Liver (tissue), 9 donors: Measurements from ENCODE around the gene CAGE1. TPM values are rescaled to one million over a fixed set of nuclear protein-coding genes. Genes with fewer than 3 reads are reported as not detected.
A peak's percentile ranks its signal among the peaks of the same experiment; 100 is the strongest.

Experiments used
- DNase-seq: peaks from one replicate; pipeline ENCODE4 v3.0.0-alpha.2; 2017; ENCODE audit warnings: low spot score
- H3K27ac ChIP-seq, 2 donors: one replicate each; pipeline ENCODE4 v1.7.0; 2013; ENCODE audit warnings: inconsistent platforms in 2 of 2, low read length in 2 of 2, control low read depth in 1 of 2, low read depth in 1 of 2, mild to moderate bottlenecking in 1 of 2
- H3K27me3 ChIP-seq, 4 donors: one replicate each; pipeline versions ENCODE4 v1.6.1 to v1.7.0; 2013; ENCODE audit warnings: low read length in 3 of 4, inconsistent platforms in 1 of 4, mild to moderate bottlenecking in 1 of 4, moderate library complexity in 1 of 4; ENCODE audit not compliant: control insufficient read depth in 4 of 4, insufficient read depth in 4 of 4
- H3K36me3 ChIP-seq, 4 donors: one replicate each; pipeline versions ENCODE4 v1.6.1 to v1.7.0; 2013; ENCODE audit warnings: low read length in 3 of 4, mild to moderate bottlenecking in 3 of 4, low read depth in 1 of 4, moderate library complexity in 1 of 4; ENCODE audit not compliant: control insufficient read depth in 4 of 4, insufficient read depth in 3 of 4
- H3K4me1 ChIP-seq, 4 donors: one replicate each; pipeline versions ENCODE4 v1.6.1 to v1.7.0; 2013; ENCODE audit warnings: low read length in 3 of 4, mild to moderate bottlenecking in 3 of 4, moderate library complexity in 1 of 4; ENCODE audit not compliant: control insufficient read depth in 4 of 4, insufficient read depth in 4 of 4
- H3K4me3 ChIP-seq, 3 donors: one replicate each; pipeline versions ENCODE4 v1.6.1 to v1.7.0; 2013; ENCODE audit warnings: low read length in 3 of 3, control low read depth in 1 of 3, low read depth in 1 of 3, mild to moderate bottlenecking in 1 of 3
- H3K9ac ChIP-seq, 2 donors: one replicate each; pipeline ENCODE4 v1.7.0; 2013; ENCODE audit warnings: low read length in 2 of 2, mild to moderate bottlenecking in 2 of 2, moderate library complexity in 2 of 2, control low read depth in 1 of 2, low read depth in 1 of 2
- H3K9me3 ChIP-seq, 4 donors: one replicate each; pipeline versions ENCODE4 v1.6.1 to v1.7.0; 2013; ENCODE audit warnings: low read length in 3 of 4; ENCODE audit not compliant: control insufficient read depth in 4 of 4
- EGR1 ChIP-seq, 2 donors: IDR thresholded peaks; 2 replicates each; pipeline ENCODE4 v1.6.1; 2016 to 2018; ENCODE audit warnings: antibody characterized with exemption in 2 of 2, low read depth in 2 of 2
- FOXA1 ChIP-seq: IDR thresholded peaks from 2 replicates; pipeline ENCODE4 v1.6.1; 2016; ENCODE audit warnings: antibody characterized with exemption
- GABPA ChIP-seq, 2 donors: IDR thresholded peaks in 1 of 2; conservative IDR thresholded peaks in 1 of 2; 2 replicates each; pipeline ENCODE4 v1.6.1; 2016; ENCODE audit warnings: antibody characterized with exemption in 2 of 2, mild to moderate bottlenecking in 1 of 2, moderate library complexity in 1 of 2
- HNF4A ChIP-seq, 2 donors: conservative IDR thresholded peaks; 2 replicates each; pipeline ENCODE4 v1.6.1; 2016; ENCODE audit warnings: antibody characterized with exemption in 2 of 2, mild to moderate bottlenecking in 2 of 2
- HNF4G ChIP-seq: IDR thresholded peaks from 2 replicates; pipeline ENCODE4 v1.6.1; 2016; ENCODE audit warnings: antibody characterized with exemption
- MAX ChIP-seq: IDR thresholded peaks from 2 replicates; pipeline ENCODE4 v1.6.1; 2016; ENCODE audit warnings: antibody characterized with exemption
- RAD21 ChIP-seq, 2 donors: IDR thresholded peaks; 2 replicates each; pipeline ENCODE4 v1.6.1; 2016; ENCODE audit warnings: antibody characterized with exemption in 2 of 2, mild to moderate bottlenecking in 2 of 2
- RXRA ChIP-seq, 2 donors: IDR thresholded peaks; 2 replicates each; pipeline ENCODE4 v1.6.1; 2017 to 2018; ENCODE audit warnings: antibody characterized with exemption in 2 of 2, mild to moderate bottlenecking in 1 of 2
- SP1 ChIP-seq: IDR thresholded peaks from 2 replicates; pipeline ENCODE4 v1.6.1; 2018; ENCODE audit warnings: antibody characterized with exemption, mild to moderate bottlenecking
- TAF1 ChIP-seq: conservative IDR thresholded peaks from 2 replicates; pipeline ENCODE4 v1.6.1; 2016; ENCODE audit warnings: antibody characterized with exemption, mild to moderate bottlenecking
- YY1 ChIP-seq: IDR thresholded peaks from 2 replicates; pipeline ENCODE4 v1.6.1; 2016; ENCODE audit warnings: antibody characterized with exemption, mild to moderate bottlenecking
- WGBS: extraction: QIAGEN DNeasy Blood & Tissue Kit; methylation state at CpG from one replicate; pipeline ENCODE4 v1.1.7; 2013; 5-methylcytosine and 5-hydroxymethylcytosine counted together
- polyA plus RNA-seq, 2 donors: library from polyadenylated mRNA; stranded (reverse) in 1 of 2; unstranded in 1 of 2; fragments of 200-250 nt in 1 of 2; fragments of >200 nt in 1 of 2; fragmentation: Nextera tagmentation in 1 of 2; extraction: Ambion mirVana in 1 of 2; gene quantifications; one replicate each; pipeline versions ENCODE4 v1.2.1 to v1.2.3, GENCODE V29; 2013 to 2015
- total RNA-seq, 2 donors: library from RNA; depleted of rRNA; stranded (reverse); fragments of >200 nt; gene quantifications; one replicate each; pipeline ENCODE4 v1.2.3, GENCODE V29; 2014
- TF ChIP-seq, protein P1 (sequence below): IDR thresholded peaks from 2 replicates; pipeline ENCODE4 v1.6.1; 2016; ENCODE audit warnings: antibody characterized with exemption
- TF ChIP-seq, protein P2 (sequence below): IDR thresholded peaks from 2 replicates; pipeline ENCODE4 v1.6.1; 2016; ENCODE audit warnings: antibody characterized with exemption
- TF ChIP-seq, protein P3 (sequence below): IDR thresholded peaks from 2 replicates; pipeline ENCODE4 v1.6.1; 2016; ENCODE audit warnings: antibody characterized with exemption, mild to moderate bottlenecking
- donor health status: healthy.
- donor health status: healthy.
- donor health status: healthy.
- donor health status: healthy.
- donor health status: healthy.

Gene CAGE1
- total and polyA plus RNA-seq, 4 donors: 0.08 TPM; not detected in 3

- TF ChIP-seq RAD21 (IDR thresholded peaks at IDR 0.05): peak in 1 of 2 donors; percentile 38
- TF ChIP-seq, protein P1, sequence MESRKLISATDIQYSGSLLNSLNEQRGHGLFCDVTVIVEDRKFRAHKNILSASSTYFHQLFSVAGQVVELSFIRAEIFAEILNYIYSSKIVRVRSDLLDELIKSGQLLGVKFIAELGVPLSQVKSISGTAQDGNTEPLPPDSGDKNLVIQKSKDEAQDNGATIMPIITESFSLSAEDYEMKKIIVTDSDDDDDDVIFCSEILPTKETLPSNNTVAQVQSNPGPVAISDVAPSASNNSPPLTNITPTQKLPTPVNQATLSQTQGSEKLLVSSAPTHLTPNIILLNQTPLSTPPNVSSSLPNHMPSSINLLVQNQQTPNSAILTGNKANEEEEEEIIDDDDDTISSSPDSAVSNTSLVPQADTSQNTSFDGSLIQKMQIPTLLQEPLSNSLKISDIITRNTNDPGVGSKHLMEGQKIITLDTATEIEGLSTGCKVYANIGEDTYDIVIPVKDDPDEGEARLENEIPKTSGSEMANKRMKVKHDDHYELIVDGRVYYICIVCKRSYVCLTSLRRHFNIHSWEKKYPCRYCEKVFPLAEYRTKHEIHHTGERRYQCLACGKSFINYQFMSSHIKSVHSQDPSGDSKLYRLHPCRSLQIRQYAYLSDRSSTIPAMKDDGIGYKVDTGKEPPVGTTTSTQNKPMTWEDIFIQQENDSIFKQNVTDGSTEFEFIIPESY: no peak
- WGBS: 2% methylated on average over 14 of the region's 14 CpGs
- no peaks in the 10 kb centered on the region for H3K9me3 ChIP-seq
- H3K27me3 ChIP-seq: no peaks in the 10 kb centered on the region
- H3K4me1 ChIP-seq: peaks cover 6 to 18% (median 14%) of the 10 kb centered on the region in 4 donors
- peak overlapping the region; percentile 84 to 94 for H3K9ac ChIP-seq
- peaks cover 0 to 8% (median 7%) of the 10 kb centered on the region in 4 donors for H3K36me3 ChIP-seq
- DNase-seq: no peak
- peak overlapping the region; percentile 71 to 98 (median 83) for H3K4me3 ChIP-seq
- peak overlapping the region; percentile 87 to 89 for H3K27ac ChIP-seq
Measured at GRCh38 chr6:7390226-7390878, 810 bp upstream of the CAGE1 start.

- peaks cover 6 to 18% (median 14%) of the 10 kb centered on the region in 4 donors for H3K4me1 ChIP-seq
- peaks cover 0 to 7% (median 2%) of the 10 kb centered on the region in 4 donors for H3K36me3 ChIP-seq
- DNase-seq: no peak
- peak overlapping the region; percentile 87 to 89 for H3K27ac ChIP-seq
- WGBS: under 1% methylated on average over 11 of the region's 11 CpGs
- peak overlapping the region; percentile 77 to 84 for H3K9ac ChIP-seq
- no peaks in the 10 kb centered on the region for H3K27me3 ChIP-seq
- peak overlapping the region; percentile 71 to 98 (median 83) for H3K4me3 ChIP-seq
- TF ChIP-seq, protein P1: no peak
- TF ChIP-seq RAD21 (IDR thresholded peaks at IDR 0.05): no peak
- TF ChIP-seq YY1: no peak
- TF ChIP-seq GABPA (IDR thresholded peaks at IDR 0.05 in 1 of 2, conservative IDR thresholded peaks at IDR 0.05 in 1 of 2): no peak
- no peak for TF ChIP-seq HNF4G
- no peak for TF ChIP-seq MAX
- TF ChIP-seq SP1: no peak
- TF ChIP-seq, protein P2, sequence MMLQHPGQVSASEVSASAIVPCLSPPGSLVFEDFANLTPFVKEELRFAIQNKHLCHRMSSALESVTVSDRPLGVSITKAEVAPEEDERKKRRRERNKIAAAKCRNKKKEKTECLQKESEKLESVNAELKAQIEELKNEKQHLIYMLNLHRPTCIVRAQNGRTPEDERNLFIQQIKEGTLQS: no peak
- no peak for TF ChIP-seq FOXA1
- no peak for TF ChIP-seq RXRA (IDR thresholded peaks at IDR 0.05)
- TF ChIP-seq EGR1 (IDR thresholded peaks at IDR 0.05; ENCODE audit: low read depth in 2 of 2): no peak
- TF ChIP-seq TAF1: no peak
- H3K9me3 ChIP-seq: no peaks in the 10 kb centered on the region
Measured at GRCh38 chr6:7389162-7389450, 436 bp downstream of the CAGE1 start.

- H3K36me3 ChIP-seq: no peaks in the 10 kb centered on the region
- H3K4me1 ChIP-seq: no peaks in the 10 kb centered on the region
- TF ChIP-seq RXRA (IDR thresholded peaks at IDR 0.05) (no peak), GABPA (IDR thresholded peaks at IDR 0.05 in 1 of 2, conservative IDR thresholded peaks at IDR 0.05 in 1 of 2) (no peak), HNF4A (conservative IDR thresholded peaks at IDR 0.05) (no peak)
- TF ChIP-seq, protein P3, sequence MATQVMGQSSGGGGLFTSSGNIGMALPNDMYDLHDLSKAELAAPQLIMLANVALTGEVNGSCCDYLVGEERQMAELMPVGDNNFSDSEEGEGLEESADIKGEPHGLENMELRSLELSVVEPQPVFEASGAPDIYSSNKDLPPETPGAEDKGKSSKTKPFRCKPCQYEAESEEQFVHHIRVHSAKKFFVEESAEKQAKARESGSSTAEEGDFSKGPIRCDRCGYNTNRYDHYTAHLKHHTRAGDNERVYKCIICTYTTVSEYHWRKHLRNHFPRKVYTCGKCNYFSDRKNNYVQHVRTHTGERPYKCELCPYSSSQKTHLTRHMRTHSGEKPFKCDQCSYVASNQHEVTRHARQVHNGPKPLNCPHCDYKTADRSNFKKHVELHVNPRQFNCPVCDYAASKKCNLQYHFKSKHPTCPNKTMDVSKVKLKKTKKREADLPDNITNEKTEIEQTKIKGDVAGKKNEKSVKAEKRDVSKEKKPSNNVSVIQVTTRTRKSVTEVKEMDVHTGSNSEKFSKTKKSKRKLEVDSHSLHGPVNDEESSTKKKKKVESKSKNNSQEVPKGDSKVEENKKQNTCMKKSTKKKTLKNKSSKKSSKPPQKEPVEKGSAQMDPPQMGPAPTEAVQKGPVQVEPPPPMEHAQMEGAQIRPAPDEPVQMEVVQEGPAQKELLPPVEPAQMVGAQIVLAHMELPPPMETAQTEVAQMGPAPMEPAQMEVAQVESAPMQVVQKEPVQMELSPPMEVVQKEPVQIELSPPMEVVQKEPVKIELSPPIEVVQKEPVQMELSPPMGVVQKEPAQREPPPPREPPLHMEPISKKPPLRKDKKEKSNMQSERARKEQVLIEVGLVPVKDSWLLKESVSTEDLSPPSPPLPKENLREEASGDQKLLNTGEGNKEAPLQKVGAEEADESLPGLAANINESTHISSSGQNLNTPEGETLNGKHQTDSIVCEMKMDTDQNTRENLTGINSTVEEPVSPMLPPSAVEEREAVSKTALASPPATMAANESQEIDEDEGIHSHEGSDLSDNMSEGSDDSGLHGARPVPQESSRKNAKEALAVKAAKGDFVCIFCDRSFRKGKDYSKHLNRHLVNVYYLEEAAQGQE: no peak
- H3K27ac ChIP-seq: no peak overlapping the region
- WGBS: 46% methylated on average over 1 of the region's 1 CpG
- no peaks in the 10 kb centered on the region for H3K9me3 ChIP-seq
- H3K4me3 ChIP-seq: no peak overlapping the region
- H3K27me3 ChIP-seq: no peaks in the 10 kb centered on the region
- no peak for DNase-seq
- no peak overlapping the region for H3K9ac ChIP-seq
Measured at GRCh38 chr6:7381092-7381491, 8.4 kb downstream of the CAGE1 start.
